ENCODE measurements around the gene BTLA.

DNA sequence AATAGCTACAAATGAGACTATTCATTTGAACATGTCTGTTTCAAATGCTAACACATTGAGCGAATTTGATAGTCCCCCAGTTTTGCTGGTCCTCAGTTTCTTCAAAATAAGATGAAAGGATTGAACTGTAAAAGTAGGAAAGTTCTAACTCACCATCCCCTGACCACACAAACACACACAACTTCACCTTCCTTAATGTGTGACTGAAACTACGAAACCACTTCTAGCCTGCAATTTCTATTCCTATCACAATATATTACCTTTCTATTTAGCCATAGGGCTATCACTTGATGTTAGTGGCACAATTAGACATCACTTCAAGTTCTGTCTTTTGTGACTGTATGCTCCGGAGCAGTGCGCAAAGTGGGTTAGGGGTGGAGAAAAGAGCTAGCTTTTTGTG, 14.9 kb downstream of the BTLA start:
- TF ChIP-seq ZNF384 (IDR thresholded peaks at IDR 0.05), result no peak
- TF ChIP-seq SUZ12 (IDR thresholded peaks at IDR 0.05), result no peak
- TF ChIP-seq FOXM1 (IDR thresholded peaks at IDR 0.05; ENCODE audit: borderline replicate concordance), result no peak
- no peak for TF ChIP-seq ARNT (IDR thresholded peaks at IDR 0.05)
- TF ChIP-seq SP1 (IDR thresholded peaks at IDR 0.05), result no peak
- TF ChIP-seq BHLHE40 (IDR thresholded peaks at IDR 0.05; ENCODE audit: borderline replicate concordance), result no peak
- TF ChIP-seq, protein P1, sequence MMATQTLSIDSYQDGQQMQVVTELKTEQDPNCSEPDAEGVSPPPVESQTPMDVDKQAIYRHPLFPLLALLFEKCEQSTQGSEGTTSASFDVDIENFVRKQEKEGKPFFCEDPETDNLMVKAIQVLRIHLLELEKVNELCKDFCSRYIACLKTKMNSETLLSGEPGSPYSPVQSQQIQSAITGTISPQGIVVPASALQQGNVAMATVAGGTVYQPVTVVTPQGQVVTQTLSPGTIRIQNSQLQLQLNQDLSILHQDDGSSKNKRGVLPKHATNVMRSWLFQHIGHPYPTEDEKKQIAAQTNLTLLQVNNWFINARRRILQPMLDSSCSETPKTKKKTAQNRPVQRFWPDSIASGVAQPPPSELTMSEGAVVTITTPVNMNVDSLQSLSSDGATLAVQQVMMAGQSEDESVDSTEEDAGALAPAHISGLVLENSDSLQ (IDR thresholded peaks at IDR 0.05), result no peak
- TF ChIP-seq CTBP1 (IDR thresholded peaks at IDR 0.05; ENCODE audit: borderline replicate concordance), result no peak
- TF ChIP-seq NFRKB (IDR thresholded peaks at IDR 0.05), result no peak

All from HEK293T (cell line).